GM23338 (cell line): Measurements from ENCODE around the gene NCKAP5.

Source experiments
- CTCF ChIP-seq, 2 experiments: fragments of 200-600 bp in 1 of 2; sonication (generic) in 1 of 2; conservative IDR thresholded peaks; 2 replicates each; pipeline versions ENCODE4 v1.5.1 to v1.6.1; 2016 to 2017; ENCODE audit warnings: antibody characterized with exemption in 2 of 2, low read depth in 2 of 2, mild to moderate bottlenecking in 2 of 2, moderate library complexity in 1 of 2
- EZH2 ChIP-seq: fragments of 200-600 bp; sonication (generic); IDR thresholded peaks from one replicate; pipeline ENCODE4 v1.8.0; 2017; ENCODE audit warnings: antibody characterized with exemption, mild to moderate bottlenecking, low read depth; ENCODE audit not compliant: unreplicated experiment
- EZH2phosphoT487 ChIP-seq: fragments of 200-600 bp; sonication (generic); IDR thresholded peaks from one replicate; pipeline ENCODE4 v1.8.1; 2018; ENCODE audit warnings: antibody characterized with exemption; ENCODE audit not compliant: unreplicated experiment
- JUNB ChIP-seq: IDR thresholded peaks from one replicate; pipeline ENCODE4 v1.6.1; 2016; ENCODE audit warnings: antibody characterized with exemption; ENCODE audit not compliant: unreplicated experiment
- NANOG ChIP-seq: IDR thresholded peaks from 2 replicates; pipeline ENCODE4 v1.6.1; 2016; ENCODE audit warnings: antibody characterized with exemption, borderline replicate concordance
- POLR2AphosphoS5 ChIP-seq: IDR thresholded peaks from 2 replicates; pipeline ENCODE4 v1.6.1; 2016; ENCODE audit warnings: antibody characterized with exemption, low read depth
- ZNF331 ChIP-seq: fragments of 250-450 bp; sonication (Bioruptor Pico); IDR thresholded peaks from 2 replicates; pipeline ENCODE4 v1.5.0; 2020; ENCODE audit warnings: low read depth, mild to moderate bottlenecking, moderate library complexity

DNA sequence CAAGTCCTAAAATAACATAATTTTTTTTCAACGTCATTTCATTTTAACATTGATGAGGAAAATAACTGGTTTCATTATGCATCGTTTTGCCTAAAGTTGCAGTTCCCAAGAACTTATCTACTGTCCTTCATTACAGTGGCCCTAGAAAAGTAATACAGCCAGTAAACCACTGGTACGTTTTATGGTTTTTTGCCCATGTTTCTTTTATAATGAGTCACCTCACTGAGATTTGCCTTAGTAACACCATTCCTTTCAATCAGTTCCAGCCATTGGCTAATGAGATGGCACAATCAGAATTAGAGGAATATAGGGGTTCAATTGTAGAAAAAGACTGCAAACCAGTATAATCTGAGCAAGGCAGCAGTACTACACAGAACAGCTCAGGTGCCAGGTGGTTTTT is 475.7 kb downstream of the NCKAP5 start:
- TF ChIP-seq CTCF (conservative IDR thresholded peaks at IDR 0.05; ENCODE audit: low read depth in 2 of 2) (no peak), EZH2phosphoT487 (no peak), JUNB (no peak), POLR2AphosphoS5 (no peak), EZH2 (no peak), NANOG (no peak), ZNF331 (CRISPR knock-in tag) (no peak)
